Endothelial cell of umbilical vein (primary cell): ENCODE data around the gene PITPNM1. TPM values are rescaled to one million over a fixed set of nuclear protein-coding genes. Genes with fewer than 3 reads are reported as not detected.

Experiments used
- BruUV-seq: library from RNA; stranded (reverse); fragments of 400-500 nt; replicated peaks from 2 replicates; lab custom pipeline; 2021; lab: Mats Ljungman, UMichigan
- CTCF ChIA-PET: fragments of 300-600, 350-600 bp; sonication (Branson Sonifier 250); formaldehyde crosslinking; loops from one replicate; lab custom pipeline; 2021; ENCODE audit warnings: antibody characterized with exemption, inconsistent platforms; lab: Charles Lee
- POLR2A ChIA-PET: fragments of 300-600, 350-600 bp; sonication (Branson Sonifier 250); formaldehyde crosslinking; loops from one replicate; lab custom pipeline; 2021; ENCODE audit warnings: antibody characterized with exemption, inconsistent platforms; lab: Charles Lee
- DNase-seq: peaks from one replicate; pipeline ENCODE4 v3.0.0-alpha.2; 2011; ENCODE audit warnings: low read depth, low spot score
- FAIRE-seq: peaks from 2 replicates; lab custom pipeline; 2011; peaks lifted over from hg19 to GRCh38; lab: Jason Lieb, UNC
- H2AFZ ChIP-seq: 2 replicates; pipeline ENCODE4 v1.6.0; 2012; ENCODE audit warnings: low read depth, low read length, control low read depth, inconsistent platforms
- H3K27ac ChIP-seq: 2 replicates; pipeline ENCODE4 v1.5.1; 2011; ENCODE audit warnings: low read depth, mild to moderate bottlenecking, control low read depth, low read length, moderate library complexity; ENCODE audit not compliant: insufficient read depth
- H3K27me3 ChIP-seq, 2 experiments: 2 replicates each; pipeline versions ENCODE4 v1.6.0 to v1.6.1; 2011; ENCODE audit warnings: low read length in 2 of 2, mixed read lengths in 1 of 2; ENCODE audit not compliant: control insufficient read depth in 2 of 2, insufficient read depth in 2 of 2
- H3K36me3 ChIP-seq, 2 experiments: 2 replicates in 1 of 2; 3 replicates in 1 of 2; pipeline ENCODE4 v1.5.1; 2011; ENCODE audit warnings: low read length in 2 of 2, mild to moderate bottlenecking in 1 of 2, moderate library complexity in 1 of 2; ENCODE audit not compliant: control insufficient read depth in 2 of 2, insufficient read depth in 2 of 2; ENCODE audit errors: extremely low read depth in 1 of 2
- H3K4me1 ChIP-seq: 3 replicates; pipeline ENCODE4 v1.5.1; 2011; ENCODE audit warnings: mild to moderate bottlenecking, low read length; ENCODE audit not compliant: control insufficient read depth, insufficient read depth; ENCODE audit errors: extremely low read depth
- H3K4me2 ChIP-seq: 2 replicates; pipeline ENCODE4 v1.6.1; 2011; ENCODE audit warnings: low read length, control low read depth, mixed read lengths; ENCODE audit not compliant: insufficient read depth
- H3K4me3 ChIP-seq, 3 experiments: fragments of 200-600 bp in 1 of 3; sonication (generic), shearing (Covaris generic) in 1 of 3; replicated peaks in 1 of 3; 2 replicates each; pipeline ENCODE4 v1.5.1; 2011 to 2016; ENCODE audit warnings: control low read depth in 3 of 3, low read length in 3 of 3, mild to moderate bottlenecking in 2 of 3, inconsistent platforms in 1 of 3, low read depth in 1 of 3, moderate library complexity in 1 of 3; ENCODE audit not compliant: insufficient read depth in 1 of 3
- H3K79me2 ChIP-seq: 2 replicates; pipeline ENCODE4 v1.6.0; 2012; ENCODE audit warnings: low read length, inconsistent platforms; ENCODE audit not compliant: control insufficient read depth, insufficient read depth
- H3K9ac ChIP-seq: replicated peaks from 2 replicates; pipeline ENCODE3; 2011; ENCODE audit warnings: low read length, control low read depth; ENCODE audit not compliant: insufficient read depth; ENCODE audit errors: extremely low read depth
- H3K9me1 ChIP-seq: replicated peaks from 3 replicates; pipeline ENCODE4 v1.6.0; 2011; ENCODE audit warnings: mild to moderate bottlenecking, low read length; ENCODE audit not compliant: control insufficient read depth, insufficient read depth; ENCODE audit errors: extremely low read depth
- H3K9me3 ChIP-seq: replicated peaks from 2 replicates; pipeline ENCODE4 v1.5.1; 2012; ENCODE audit warnings: low read length, inconsistent platforms; ENCODE audit not compliant: control insufficient read depth, insufficient read depth
- H4K20me1 ChIP-seq: replicated peaks from 2 replicates; pipeline ENCODE3; 2011; ENCODE audit warnings: mild to moderate bottlenecking, low read length; ENCODE audit not compliant: control insufficient read depth, insufficient read depth; ENCODE audit errors: extremely low read depth
- CTCF ChIP-seq, 2 donors: IDR thresholded peaks; 1 replicate in 1 of 2; 2 replicates in 1 of 2; pipeline ENCODE4 v1.5.1; 2011; ENCODE audit warnings: low read length in 2 of 2, mild to moderate bottlenecking in 2 of 2, moderate library complexity in 2 of 2, control low read depth in 1 of 2, inconsistent platforms in 1 of 2, low read depth in 1 of 2; ENCODE audit not compliant: insufficient read depth in 1 of 2; ENCODE audit errors: extremely low read depth in 1 of 2
- EZH2 ChIP-seq: IDR thresholded peaks from 2 replicates; pipeline ENCODE4 v1.6.1; 2012; ENCODE audit warnings: borderline replicate concordance, low read depth, mild to moderate bottlenecking, moderate library complexity, low read length, inconsistent platforms; ENCODE audit not compliant: severe bottlenecking
- FOS ChIP-seq: IDR thresholded peaks from 2 replicates; pipeline ENCODE4 v1.6.1; 2011; ENCODE audit warnings: mild to moderate bottlenecking, low read length, moderate library complexity, borderline replicate concordance; ENCODE audit not compliant: insufficient read depth
- GATA2 ChIP-seq: IDR thresholded peaks from 2 replicates; pipeline ENCODE4 v1.7.0; 2011; ENCODE audit warnings: low read depth, mild to moderate bottlenecking, moderate library complexity, mixed read lengths, low read length; ENCODE audit not compliant: insufficient read length, insufficient read depth
- JUN ChIP-seq: IDR thresholded peaks from 2 replicates; pipeline ENCODE4 v1.6.1; 2011; ENCODE audit warnings: borderline replicate concordance, low read depth; ENCODE audit not compliant: insufficient read length, insufficient read depth
- MYC ChIP-seq: IDR thresholded peaks from one replicate; pipeline ENCODE4 v1.6.1; 2011; ENCODE audit warnings: mild to moderate bottlenecking, low read depth, low read length
- POLR2A ChIP-seq: IDR thresholded peaks from 2 replicates; pipeline ENCODE4 v1.6.1; 2012; ENCODE audit warnings: low read depth, mild to moderate bottlenecking, control low read depth, low read length
- POLR2AphosphoS5 ChIP-seq: IDR thresholded peaks from 2 replicates; pipeline ENCODE4 v1.6.1; 2012; ENCODE audit warnings: low read depth, mild to moderate bottlenecking, control low read depth, low read length, moderate library complexity; ENCODE audit not compliant: insufficient read depth
- dilution Hi-C: fragments of 300-500 bp; cut with MboI; formaldehyde crosslinking; loops from one replicate; pipeline ENCODE4 v1.15.0; 2019; ENCODE audit warnings: low sequenced_read_pairs; ENCODE audit not compliant: extremely low pct_ligation_motif_present
- intact Hi-C: fragments of 100-400 bp; cut with micrococcal nuclease; formaldehyde crosslinking; loops from one replicate; pipeline ENCODE4 v1.10.0; 2022
- polyA plus RNA-seq, 4 experiments: library from polyadenylated mRNA; depleted of rRNA in 3 of 4; stranded (reverse) in 3 of 4; unstranded in 1 of 4; fragments of >200 nt; gene quantifications; 2 replicates each; pipeline versions ENCODE4 v1.2.1 to v1.2.3, GENCODE V29; 2011 to 2012; ENCODE audit warnings: missing spikeins in 1 of 4
- total RNA-seq: library from RNA; stranded (reverse); gene quantifications from 2 replicates; pipeline ENCODE4 v1.2.3, GENCODE V29; 2021
- TF ChIP-seq, protein P1 (sequence below): IDR thresholded peaks from 2 replicates; pipeline ENCODE4 v1.6.1; 2011; ENCODE audit not compliant: insufficient read depth, insufficient read length

PITPNM1 gene
- total and polyA plus RNA-seq, 2 donors (not counting 3 experiments of a cell fraction or from before 2014, with no cell fraction given), result 16.5 to 26.4 TPM

DNA sequence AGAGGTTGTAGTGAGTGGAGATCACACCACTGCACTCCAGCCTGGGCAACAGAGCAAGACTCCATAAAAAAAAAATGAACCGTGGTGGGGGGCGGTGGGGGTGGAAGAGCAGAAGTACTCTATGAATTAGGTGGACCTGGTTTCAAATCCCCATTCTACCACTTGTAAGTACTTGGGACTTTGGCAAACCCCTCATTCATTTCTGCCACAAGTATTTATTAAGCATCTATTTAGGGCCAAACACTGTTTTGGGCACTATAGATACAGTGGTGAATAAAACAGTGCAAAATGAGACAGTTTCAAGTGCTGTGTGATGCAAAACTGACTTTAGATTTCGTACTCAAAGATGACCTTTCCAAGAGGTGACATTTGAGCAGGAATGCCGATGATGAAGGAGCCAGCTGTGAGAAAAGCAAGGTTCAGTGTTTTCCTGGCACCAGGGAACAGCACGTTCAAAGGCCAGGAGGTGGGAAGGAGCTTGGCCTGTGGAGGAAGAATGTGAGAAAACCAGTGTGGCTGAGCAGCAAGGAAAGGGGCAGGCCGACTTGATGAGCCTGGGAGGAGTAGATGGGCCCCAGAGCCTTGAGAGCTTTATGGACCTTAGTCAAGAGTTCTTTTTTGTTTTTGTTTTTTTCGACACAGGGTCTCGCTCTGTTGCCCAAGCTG lies 34.7 kb downstream of the PITPNM1 start:
- H2AFZ ChIP-seq, result no peak overlapping the region
- FAIRE-seq (no peak), DNase-seq (no peak)
- TF ChIP-seq MYC, result no peak
- TF ChIP-seq, protein P1, sequence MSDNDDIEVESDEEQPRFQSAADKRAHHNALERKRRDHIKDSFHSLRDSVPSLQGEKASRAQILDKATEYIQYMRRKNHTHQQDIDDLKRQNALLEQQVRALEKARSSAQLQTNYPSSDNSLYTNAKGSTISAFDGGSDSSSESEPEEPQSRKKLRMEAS, result no peak
- no peak for TF ChIP-seq CTCF (IDR thresholded peaks at IDR 0.05; ENCODE audit: extremely low read depth in 1 of 2, insufficient read depth in 1 of 2, low read depth in 1 of 2, low read length in 2 of 2)
- TF ChIP-seq GATA2, result no peak
- TF ChIP-seq EZH2, result no peak
- TF ChIP-seq JUN, result no peak
- TF ChIP-seq POLR2A, result no peak
- TF ChIP-seq FOS, result no peak
- TF ChIP-seq POLR2AphosphoS5, result no peak
- ChIA-PET CTCF (interaction anchor here (0.9 to 2.1 kb wide), 3 partner anchors 19 to 116 kb away, joined by 3 to 10 read pairs (median 4); partner anchors contain the start of gene PPP1CA), POLR2A (no interaction called here)
- peaks cover 0 to 6% of the 10 kb centered on the region in 2 experiments for H3K27me3 ChIP-seq
- no peaks in the 10 kb centered on the region for H4K20me1 ChIP-seq
- no peaks in the 10 kb centered on the region for H3K36me3 ChIP-seq
- BruUV-seq, result no TSS peak
- no peak overlapping the region for H3K27ac ChIP-seq
- H3K9me1 ChIP-seq, result no peaks in the 10 kb centered on the region
- H3K4me1 ChIP-seq, result peaks cover 6% of the 10 kb centered on the region
- no peak overlapping the region for H3K9ac ChIP-seq
- dilution Hi-C loops, result no loop called here
- H3K4me2 ChIP-seq, result no peak overlapping the region
- intact Hi-C loops, result loop anchor here (1.0 kb wide), 1 partner anchor 34 kb away; no protein-coding TSS in a partner anchor
- no peak overlapping the region for H3K4me3 ChIP-seq
- no peaks in the 10 kb centered on the region for H3K9me3 ChIP-seq
- no peaks in the 10 kb centered on the region for H3K79me2 ChIP-seq
